ENCODE results near the gene FREM3. TPM values are rescaled to one million over a fixed set of nuclear protein-coding genes. Genes with fewer than 3 reads are reported as not detected.

Gene FREM3
- polyA plus RNA-seq, 2 of the 4 experiments (the other 2 are of a cell fraction): not detected

DNA sequence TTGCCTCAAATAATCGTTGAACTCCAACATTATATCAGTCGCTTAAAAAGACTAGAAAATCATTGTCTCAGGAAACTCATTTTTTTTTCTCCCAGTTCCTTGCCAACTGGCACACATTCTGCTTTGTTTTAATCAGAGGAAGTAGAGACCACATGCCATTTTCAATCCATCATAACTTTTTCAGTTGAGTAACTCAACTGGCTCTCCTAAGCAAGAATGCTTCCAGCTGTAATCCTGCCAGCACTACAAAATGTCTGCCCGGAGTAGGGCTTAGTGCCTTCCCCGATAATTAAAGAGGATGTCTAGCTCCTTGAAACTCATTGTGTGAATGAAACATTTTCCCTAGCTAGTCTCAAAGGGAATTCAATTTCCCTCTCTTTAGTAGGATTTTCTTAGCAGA, 33.0 kb downstream of the FREM3 start:
- ChIA-PET POLR2A (no interaction called here), CTCF (no interaction called here)
- no peak overlapping the region for H3K4me2 ChIP-seq
- ATAC-seq (no peak), FAIRE-seq (no peak), DNase-seq (ENCODE audit: low read depth in 1 of 2, low spot score in 1 of 2) (no peak)
- H3K4me3 ChIP-seq: no peak overlapping the region
- TF ChIP-seq, protein P1, sequence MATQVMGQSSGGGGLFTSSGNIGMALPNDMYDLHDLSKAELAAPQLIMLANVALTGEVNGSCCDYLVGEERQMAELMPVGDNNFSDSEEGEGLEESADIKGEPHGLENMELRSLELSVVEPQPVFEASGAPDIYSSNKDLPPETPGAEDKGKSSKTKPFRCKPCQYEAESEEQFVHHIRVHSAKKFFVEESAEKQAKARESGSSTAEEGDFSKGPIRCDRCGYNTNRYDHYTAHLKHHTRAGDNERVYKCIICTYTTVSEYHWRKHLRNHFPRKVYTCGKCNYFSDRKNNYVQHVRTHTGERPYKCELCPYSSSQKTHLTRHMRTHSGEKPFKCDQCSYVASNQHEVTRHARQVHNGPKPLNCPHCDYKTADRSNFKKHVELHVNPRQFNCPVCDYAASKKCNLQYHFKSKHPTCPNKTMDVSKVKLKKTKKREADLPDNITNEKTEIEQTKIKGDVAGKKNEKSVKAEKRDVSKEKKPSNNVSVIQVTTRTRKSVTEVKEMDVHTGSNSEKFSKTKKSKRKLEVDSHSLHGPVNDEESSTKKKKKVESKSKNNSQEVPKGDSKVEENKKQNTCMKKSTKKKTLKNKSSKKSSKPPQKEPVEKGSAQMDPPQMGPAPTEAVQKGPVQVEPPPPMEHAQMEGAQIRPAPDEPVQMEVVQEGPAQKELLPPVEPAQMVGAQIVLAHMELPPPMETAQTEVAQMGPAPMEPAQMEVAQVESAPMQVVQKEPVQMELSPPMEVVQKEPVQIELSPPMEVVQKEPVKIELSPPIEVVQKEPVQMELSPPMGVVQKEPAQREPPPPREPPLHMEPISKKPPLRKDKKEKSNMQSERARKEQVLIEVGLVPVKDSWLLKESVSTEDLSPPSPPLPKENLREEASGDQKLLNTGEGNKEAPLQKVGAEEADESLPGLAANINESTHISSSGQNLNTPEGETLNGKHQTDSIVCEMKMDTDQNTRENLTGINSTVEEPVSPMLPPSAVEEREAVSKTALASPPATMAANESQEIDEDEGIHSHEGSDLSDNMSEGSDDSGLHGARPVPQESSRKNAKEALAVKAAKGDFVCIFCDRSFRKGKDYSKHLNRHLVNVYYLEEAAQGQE (IDR thresholded peaks at IDR 0.05): no peak
- TF ChIP-seq CEBPB (IDR thresholded peaks at IDR 0.05): no peak
- TF ChIP-seq RNF2 (IDR thresholded peaks at IDR 0.05; ENCODE audit: borderline replicate concordance, low read depth): no peak
- no peaks in the 10 kb centered on the region for H3K4me1 ChIP-seq
- no peaks in the 10 kb centered on the region for H3K9me3 ChIP-seq
- H3K27ac ChIP-seq: no peak overlapping the region
- 41% methylated on average over 4 of the region's 4 CpGs for WGBS (ENCODE audit: missing lambda C conversion rate)

DNA sequence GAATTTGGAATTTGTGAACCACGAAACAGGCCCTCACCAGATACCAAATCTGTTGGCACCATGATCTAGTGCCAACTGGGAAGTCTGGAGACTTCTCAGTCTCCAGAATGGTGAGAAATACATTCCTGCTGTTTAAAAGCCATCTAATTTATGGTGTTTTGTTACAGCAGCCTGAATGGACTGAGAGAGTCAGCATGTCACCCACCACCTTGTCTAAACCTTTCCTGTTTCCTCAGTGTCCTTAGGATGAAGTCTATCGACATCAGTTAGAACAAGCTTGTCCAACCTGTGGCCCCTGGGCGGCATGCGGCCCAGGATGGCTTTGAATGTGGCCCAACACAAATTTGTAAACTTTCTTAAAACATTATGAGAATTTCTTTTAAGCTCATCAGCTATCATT, 42.1 kb downstream of the FREM3 start:
- Histone ChIP-seq H3K27ac (no peak overlapping the region), H3K4me3 (no peak overlapping the region), H3K4me1 (no peaks in the 10 kb centered on the region), H3K4me2 (no peak overlapping the region), H3K9me3 (no peaks in the 10 kb centered on the region)
- no peak for ATAC-seq
- no peak for DNase-seq (ENCODE audit: low read depth in 1 of 2, low spot score in 1 of 2)
- CTCF ChIA-PET: no interaction called here
- TF ChIP-seq HOXB5 (CRISPR knock-in tag; IDR thresholded peaks at IDR 0.05): no peak
- no peak for TF ChIP-seq TFCP2L1 (CRISPR knock-in tag; IDR thresholded peaks at IDR 0.05)
- no peak for TF ChIP-seq KDM1A (IDR thresholded peaks at IDR 0.05; ENCODE audit: low read depth)
- TF ChIP-seq SMC3 (IDR thresholded peaks at IDR 0.05): no peak
- no peak for TF ChIP-seq POLR2AphosphoS2 (conservative IDR thresholded peaks at IDR 0.05; ENCODE audit: low read length)
- TF ChIP-seq, protein P2, sequence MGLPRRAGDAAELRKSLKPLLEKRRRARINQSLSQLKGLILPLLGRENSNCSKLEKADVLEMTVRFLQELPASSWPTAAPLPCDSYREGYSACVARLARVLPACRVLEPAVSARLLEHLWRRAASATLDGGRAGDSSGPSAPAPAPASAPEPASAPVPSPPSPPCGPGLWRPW (IDR thresholded peaks at IDR 0.05): no peak
- no peak for TF ChIP-seq POLR2A (IDR thresholded peaks at IDR 0.05; ENCODE audit: low read length)
- TF ChIP-seq, protein P3, sequence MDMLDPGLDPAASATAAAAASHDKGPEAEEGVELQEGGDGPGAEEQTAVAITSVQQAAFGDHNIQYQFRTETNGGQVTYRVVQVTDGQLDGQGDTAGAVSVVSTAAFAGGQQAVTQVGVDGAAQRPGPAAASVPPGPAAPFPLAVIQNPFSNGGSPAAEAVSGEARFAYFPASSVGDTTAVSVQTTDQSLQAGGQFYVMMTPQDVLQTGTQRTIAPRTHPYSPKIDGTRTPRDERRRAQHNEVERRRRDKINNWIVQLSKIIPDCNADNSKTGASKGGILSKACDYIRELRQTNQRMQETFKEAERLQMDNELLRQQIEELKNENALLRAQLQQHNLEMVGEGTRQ (IDR thresholded peaks at IDR 0.05): no peak
- no peak for TF ChIP-seq MAZ (IDR thresholded peaks at IDR 0.05; ENCODE audit: borderline replicate concordance, low read depth, low read length)
- TF ChIP-seq RCOR1 (IDR thresholded peaks at IDR 0.05; ENCODE audit: low read depth, low read length): no peak
- TF ChIP-seq, protein P4, sequence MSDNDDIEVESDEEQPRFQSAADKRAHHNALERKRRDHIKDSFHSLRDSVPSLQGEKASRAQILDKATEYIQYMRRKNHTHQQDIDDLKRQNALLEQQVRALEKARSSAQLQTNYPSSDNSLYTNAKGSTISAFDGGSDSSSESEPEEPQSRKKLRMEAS (IDR thresholded peaks at IDR 0.05): no peak
- no peak for TF ChIP-seq HDAC2 (IDR thresholded peaks at IDR 0.05)
- TF ChIP-seq ZFP36 (IDR thresholded peaks at IDR 0.05; ENCODE audit: borderline replicate concordance, partially characterized antibody): no peak
- TF ChIP-seq CHD4 (IDR thresholded peaks at IDR 0.05; ENCODE audit: borderline replicate concordance): no peak
- 42% methylated on average over 4 of the region's 4 CpGs for WGBS (ENCODE audit: missing lambda C conversion rate)
- POLR2A ChIA-PET: no interaction called here
- FAIRE-seq: no peak

DNA sequence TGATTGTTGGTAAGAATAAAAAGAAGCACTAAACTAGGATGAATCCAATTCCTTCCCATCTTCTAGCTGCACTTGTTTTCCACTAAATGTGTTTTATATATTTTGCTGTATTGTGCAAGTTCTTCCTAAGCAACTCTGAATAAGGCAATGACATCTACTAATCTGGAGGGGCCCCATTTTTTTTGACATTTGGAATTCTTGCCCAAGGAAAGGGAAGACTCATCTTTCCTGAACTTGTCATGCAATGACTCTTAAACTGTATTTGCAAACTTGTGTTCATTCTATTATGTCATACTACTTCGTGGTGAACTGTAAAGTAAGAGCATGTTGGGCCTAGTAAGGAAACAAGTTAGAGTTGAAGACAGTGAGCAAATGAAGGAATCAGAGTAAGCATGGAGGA, 45.9 kb downstream of the FREM3 start:
- Histone ChIP-seq H3K4me2 (no peak overlapping the region), H3K27ac (no peak overlapping the region), H3K4me1 (no peaks in the 10 kb centered on the region), H3K9me3 (no peaks in the 10 kb centered on the region), H3K4me3 (no peak overlapping the region)
- POLR2A ChIA-PET: no interaction called here
- DNase-seq (ENCODE audit: low read depth in 1 of 2, low spot score in 1 of 2) (no peak), ATAC-seq (no peak), FAIRE-seq (no peak)
- 0% methylated on average over 1 of the region's 1 CpG for WGBS (ENCODE audit: missing lambda C conversion rate)
- TF ChIP-seq FOXS1 (CRISPR knock-in tag; IDR thresholded peaks at IDR 0.05): no peak
- CTCF ChIA-PET: no interaction called here

DNA sequence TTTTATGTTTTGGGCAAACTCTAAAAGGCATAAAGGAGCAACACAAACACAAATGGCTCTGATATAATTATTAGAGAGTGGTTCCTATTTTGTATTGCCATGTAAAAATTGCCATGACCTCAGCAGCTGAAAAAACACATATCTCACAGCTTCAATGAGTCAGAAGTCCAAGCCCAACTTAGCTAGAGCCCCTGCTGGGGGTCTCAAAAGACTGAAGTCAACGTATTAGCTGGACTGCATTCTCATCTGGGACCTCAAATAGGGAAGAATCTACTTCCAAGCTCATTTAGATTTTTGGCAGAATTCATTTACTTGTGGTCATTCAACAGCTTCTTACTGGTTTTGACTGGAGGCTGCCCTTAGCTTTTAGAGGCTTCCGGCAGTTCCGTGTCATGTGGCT, 47.4 kb downstream of the FREM3 start:
- ATAC-seq: no peak
- DNase-seq (ENCODE audit: low read depth in 1 of 2, low spot score in 1 of 2): no peak
- H3K9me3 ChIP-seq: no peaks in the 10 kb centered on the region
- H3K4me1 ChIP-seq: no peaks in the 10 kb centered on the region
- H3K27ac ChIP-seq: no peak overlapping the region
- no peak for TF ChIP-seq GATA3 (IDR thresholded peaks at IDR 0.05; ENCODE audit: borderline replicate concordance)
- TF ChIP-seq HOXB5 (CRISPR knock-in tag; IDR thresholded peaks at IDR 0.05): no peak
- TF ChIP-seq RARB (CRISPR knock-in tag; IDR thresholded peaks at IDR 0.05): no peak
- no peak for TF ChIP-seq ZSCAN20 (CRISPR knock-in tag; IDR thresholded peaks at IDR 0.05)
- TF ChIP-seq ZFP36 (IDR thresholded peaks at IDR 0.05; ENCODE audit: borderline replicate concordance, partially characterized antibody): no peak
- no peak for TF ChIP-seq JUNB (IDR thresholded peaks at IDR 0.05)
- TF ChIP-seq TFCP2L1 (CRISPR knock-in tag; IDR thresholded peaks at IDR 0.05): no peak
- TF ChIP-seq ZC3H11A (IDR thresholded peaks at IDR 0.05): no peak
- no peak for TF ChIP-seq MAZ (IDR thresholded peaks at IDR 0.05; ENCODE audit: borderline replicate concordance, low read depth, low read length)
- no peak for TF ChIP-seq ZNF302 (CRISPR knock-in tag; IDR thresholded peaks at IDR 0.05)
- TF ChIP-seq, protein P5, sequence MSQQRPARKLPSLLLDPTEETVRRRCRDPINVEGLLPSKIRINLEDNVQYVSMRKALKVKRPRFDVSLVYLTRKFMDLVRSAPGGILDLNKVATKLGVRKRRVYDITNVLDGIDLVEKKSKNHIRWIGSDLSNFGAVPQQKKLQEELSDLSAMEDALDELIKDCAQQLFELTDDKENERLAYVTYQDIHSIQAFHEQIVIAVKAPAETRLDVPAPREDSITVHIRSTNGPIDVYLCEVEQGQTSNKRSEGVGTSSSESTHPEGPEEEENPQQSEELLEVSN (IDR thresholded peaks at IDR 0.05; ENCODE audit: borderline replicate concordance, low read depth): no peak
- TF ChIP-seq, protein P6, sequence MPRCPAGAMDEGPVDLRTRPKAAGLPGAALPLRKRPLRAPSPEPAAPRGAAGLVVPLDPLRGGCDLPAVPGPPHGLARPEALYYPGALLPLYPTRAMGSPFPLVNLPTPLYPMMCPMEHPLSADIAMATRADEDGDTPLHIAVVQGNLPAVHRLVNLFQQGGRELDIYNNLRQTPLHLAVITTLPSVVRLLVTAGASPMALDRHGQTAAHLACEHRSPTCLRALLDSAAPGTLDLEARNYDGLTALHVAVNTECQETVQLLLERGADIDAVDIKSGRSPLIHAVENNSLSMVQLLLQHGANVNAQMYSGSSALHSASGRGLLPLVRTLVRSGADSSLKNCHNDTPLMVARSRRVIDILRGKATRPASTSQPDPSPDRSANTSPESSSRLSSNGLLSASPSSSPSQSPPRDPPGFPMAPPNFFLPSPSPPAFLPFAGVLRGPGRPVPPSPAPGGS (IDR thresholded peaks at IDR 0.05): no peak
- H3K4me2 ChIP-seq: no peak overlapping the region
- CTCF ChIA-PET: no interaction called here
- no peak for FAIRE-seq
- POLR2A ChIA-PET: no interaction called here
- WGBS (ENCODE audit: missing lambda C conversion rate): 56% methylated on average over 3 of the region's 3 CpGs
- H3K4me3 ChIP-seq: no peak overlapping the region
